ENCODE results near the gene GID4.
"Not testable (repeated sequence)": the region's sequence is repeated elsewhere in the genome, so short reads cannot be mapped to it uniquely, and the experiment has no call there.

GID4 gene

GRCh38 chr17:18038861-18039534 lies at the start of gene GID4, which contains the start of gene ATPAF2:
Gene GID4, plus strand, starts transcription at chr17:18039408. Its CDS starts 57 bp downstream, at chr17:18039465.
Gene ATPAF2, minus strand, starts transcription at chr17:18039168. Its CDS starts 155 bp downstream, at chr17:18039013.
- peak; percentile 88 for DNase-seq

- DNase-seq = no peak
These were observed 49.6 kb upstream of the GID4 start for GRCh38 chr17:17989618-17990017.

- no peak for DNase-seq
These were observed 48.9 kb upstream of the GID4 start for GRCh38 chr17:17990282-17990681.

DNA sequence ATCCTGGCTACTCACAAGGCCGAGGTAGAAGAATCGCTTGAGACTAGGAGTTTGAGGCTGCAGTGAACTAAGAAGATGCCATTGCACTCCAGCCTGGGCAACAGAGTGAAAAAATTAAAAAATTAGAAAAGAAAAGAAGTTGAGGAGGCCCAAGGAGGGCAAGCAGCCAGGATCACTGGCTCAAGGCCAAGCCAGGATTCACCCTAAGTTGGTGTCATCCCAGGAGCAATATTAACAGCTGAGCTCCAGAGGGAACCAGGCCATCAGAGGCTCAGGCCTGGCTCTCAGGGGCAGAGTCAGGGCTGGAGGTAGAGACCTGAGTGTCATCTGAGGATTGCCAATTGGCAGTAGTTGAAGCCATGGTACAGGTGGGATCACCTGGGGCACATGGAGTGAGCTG lies 45.8 kb upstream of the GID4 start:
- no peak for DNase-seq

DNA sequence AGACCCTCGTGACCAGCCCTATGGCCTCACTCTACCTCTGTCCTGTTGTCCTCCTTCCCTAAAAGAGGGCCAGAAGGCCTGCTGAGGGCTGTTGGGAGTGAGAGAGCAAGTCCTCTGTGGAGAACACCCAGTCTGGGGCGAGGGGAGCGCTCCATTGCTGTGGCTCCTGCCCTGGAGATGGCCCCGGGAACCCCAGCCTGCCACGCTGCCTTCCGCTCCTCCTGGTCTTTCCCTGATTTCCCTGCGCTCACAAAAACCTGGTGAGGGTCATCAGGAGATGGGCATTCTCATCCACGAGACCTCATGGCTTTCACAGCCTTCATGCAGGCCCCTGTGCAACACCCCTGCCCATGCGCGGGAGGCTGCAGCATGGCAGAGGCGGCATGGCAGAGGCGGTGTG lies 45.4 kb upstream of the GID4 start:
- DNase-seq = no peak

DNA sequence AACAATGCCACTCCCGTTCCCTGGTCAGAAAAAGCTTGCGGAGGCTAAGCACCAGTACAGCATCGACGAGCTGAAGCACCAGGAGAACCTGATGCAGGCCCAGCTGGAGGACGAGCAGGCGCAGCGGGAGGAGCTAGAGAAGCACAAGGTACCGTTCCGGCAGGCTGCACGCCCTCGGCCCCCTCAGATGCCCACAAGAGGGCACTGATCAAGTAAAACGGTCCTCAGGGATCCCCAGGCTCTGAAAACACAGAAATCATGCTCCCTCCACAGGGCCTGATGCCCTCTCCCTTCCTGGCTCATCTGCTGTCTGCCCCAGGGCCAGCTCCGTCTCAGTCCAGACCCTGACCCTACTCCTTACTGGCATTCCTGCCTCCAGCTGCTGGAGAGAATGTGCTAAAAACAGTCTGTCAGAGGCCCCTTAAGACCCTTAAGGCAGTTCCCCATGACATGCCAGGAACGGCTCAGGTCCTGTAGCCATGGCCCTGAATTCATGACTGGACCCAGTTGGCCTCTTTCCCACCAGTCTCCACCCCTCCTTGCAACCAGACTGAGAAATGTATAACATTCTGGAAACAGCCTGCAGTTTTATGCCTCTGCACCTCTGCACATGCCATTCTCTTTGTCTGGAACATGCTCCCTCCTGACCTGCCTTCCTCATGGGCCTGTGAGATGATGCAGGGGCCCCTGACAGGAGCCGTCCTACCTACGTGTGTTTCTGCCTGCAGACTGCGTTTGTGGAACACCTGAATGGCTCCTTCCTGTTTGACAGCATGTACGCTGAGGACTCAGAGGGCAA lies 44.7 kb upstream of the GID4 start:
- DNase-seq = no peak

GRCh38 chr17:17995887-17996286 lies 43.3 kb upstream of the GID4 start:
- not testable (repeated sequence) for DNase-seq

DNA sequence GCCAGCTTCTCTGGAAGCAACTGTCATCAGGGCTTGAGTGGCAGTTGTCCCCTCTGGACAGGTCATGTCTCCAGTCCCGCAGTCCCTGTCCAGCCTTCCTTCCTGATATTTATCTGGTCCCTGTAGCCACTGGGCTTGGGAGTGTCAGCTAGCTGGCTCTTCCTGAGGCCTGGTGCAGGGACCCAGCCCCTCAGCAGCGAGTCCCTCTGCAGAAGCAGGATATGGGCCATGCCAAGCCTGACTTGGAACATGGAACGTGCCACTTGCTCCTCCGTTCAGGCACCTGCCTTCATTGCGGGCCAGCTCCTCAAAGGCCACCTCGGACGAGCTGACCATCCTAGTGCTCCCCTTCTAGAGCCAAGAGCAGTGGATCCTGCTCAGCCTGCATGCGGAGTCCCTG lies 40.3 kb upstream of the GID4 start:
- DNase-seq = no peak

GRCh38 chr17:17999364-18000029 lies 39.7 kb upstream of the GID4 start:
- DNase-seq = no peak

GRCh38 chr17:18000030-18000408 lies 39.2 kb upstream of the GID4 start:
- no peak for DNase-seq

GRCh38 chr17:18002171-18002570 lies 37.0 kb upstream of the GID4 start:
- DNase-seq = no peak

DNA sequence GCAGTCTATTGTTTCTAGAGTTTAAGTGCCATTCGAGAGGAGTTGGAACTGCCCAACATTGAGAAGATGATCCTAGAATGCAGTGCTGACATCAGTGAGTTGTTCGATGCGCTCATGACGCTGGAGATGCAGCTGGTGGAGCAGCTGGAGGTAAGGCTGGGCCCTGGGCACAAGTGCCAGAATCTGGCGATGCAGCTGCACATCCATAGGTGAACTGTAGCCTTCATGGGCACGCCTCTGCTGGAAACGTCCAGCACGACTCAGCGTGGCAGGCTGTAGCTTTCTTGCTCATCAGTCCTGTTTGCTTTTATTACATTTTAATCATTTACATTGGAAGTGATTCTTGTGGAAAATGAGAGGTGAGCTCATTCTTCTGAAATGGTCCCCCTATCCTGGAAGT lies 34.9 kb upstream of the GID4 start:
- peak; percentile 12 for DNase-seq

DNA sequence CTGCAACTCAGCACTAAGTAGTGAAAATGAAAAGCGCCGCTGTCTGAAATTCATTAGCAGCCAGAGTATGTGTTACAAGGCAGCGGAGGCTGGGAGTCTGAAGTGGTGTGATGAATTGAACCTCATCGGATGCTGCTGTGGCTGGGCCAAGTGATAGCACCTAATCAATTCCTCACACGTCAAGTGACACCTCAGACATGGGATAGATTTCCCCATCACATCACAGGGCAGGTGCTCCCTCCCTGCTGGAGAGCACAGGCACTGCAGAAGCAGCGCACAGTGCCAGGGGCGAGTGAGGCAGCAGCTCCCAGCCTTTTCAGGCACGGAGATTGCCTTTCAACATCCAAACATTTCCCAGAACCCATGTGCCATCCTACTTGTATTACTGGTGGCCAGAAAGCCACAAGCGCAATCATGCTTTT lies 34.3 kb upstream of the GID4 start:
- no peak for DNase-seq

- DNase-seq = no peak
These were observed 33.7 kb upstream of the GID4 start for GRCh38 chr17:18005496-18005895.

- no peak for DNase-seq
These were observed 32.5 kb upstream of the GID4 start for GRCh38 chr17:18006495-18007239.

DNA sequence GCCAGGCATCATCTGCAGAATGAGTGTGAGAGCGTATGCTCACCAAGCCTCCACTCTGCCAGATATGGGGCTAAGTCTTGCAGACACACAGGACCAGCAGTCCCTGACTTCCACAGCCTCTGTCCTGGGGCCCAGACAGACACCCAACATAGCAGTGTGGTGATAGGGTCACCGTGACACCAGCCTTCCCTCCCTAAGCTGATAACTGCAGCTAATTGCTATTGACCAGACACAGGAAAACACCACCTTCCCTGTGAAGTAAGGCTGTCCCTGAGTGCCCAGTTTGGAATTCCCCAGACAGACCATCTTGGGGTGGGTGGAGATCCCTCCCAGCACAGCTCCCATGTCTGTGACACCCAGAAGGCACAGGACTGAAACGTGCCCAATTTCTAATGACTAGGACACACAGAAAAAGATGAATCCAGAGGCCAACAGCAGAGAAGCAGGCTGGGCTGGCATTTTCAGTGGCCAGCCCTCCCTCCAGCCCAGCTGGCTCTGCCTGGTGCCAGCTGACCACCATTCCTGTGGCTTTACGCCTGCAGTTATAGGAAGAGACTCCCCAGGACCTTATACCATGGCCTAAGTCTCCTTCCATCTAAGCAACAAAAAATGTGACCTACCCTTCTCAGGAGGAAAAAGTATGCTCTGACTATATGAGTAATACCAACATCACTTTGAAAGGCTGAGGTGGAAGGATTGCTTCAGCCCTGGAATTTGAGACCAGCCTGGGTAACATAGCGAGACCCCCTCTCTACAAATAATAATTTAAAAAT lies 30.5 kb upstream of the GID4 start:
- no peak for DNase-seq

GRCh38 chr17:18009609-18010420 lies 29.4 kb upstream of the GID4 start:
- DNase-seq = no peak

GRCh38 chr17:18011286-18011685 lies 27.9 kb upstream of the GID4 start:
- DNase-seq = no peak

GRCh38 chr17:18014006-18014405 lies 25.2 kb upstream of the GID4 start:
- no peak for DNase-seq

DNA sequence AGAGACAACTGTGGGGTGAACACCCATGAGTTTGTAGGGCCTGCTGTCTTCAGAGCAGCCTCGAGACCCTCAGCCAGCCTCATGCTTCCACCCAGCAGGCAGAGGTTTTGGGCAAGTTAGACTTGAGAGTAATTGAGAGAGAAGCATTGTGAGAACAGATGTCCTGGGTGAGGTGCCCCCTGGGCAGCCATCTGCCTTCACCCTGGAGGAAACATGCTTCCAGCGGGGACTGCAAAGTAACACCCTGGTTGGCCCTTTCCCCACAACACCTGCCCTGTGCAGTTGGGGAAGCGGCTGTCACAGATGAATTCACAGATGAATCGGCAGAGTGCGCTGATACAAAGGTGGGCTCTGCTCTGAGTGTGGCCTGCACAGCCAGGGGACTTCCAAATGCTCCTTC lies 23.6 kb upstream of the GID4 start:
- DNase-seq = no peak

GRCh38 chr17:18016426-18016825 lies 22.8 kb upstream of the GID4 start:
- no peak for DNase-seq
